ENCODE measurements around the gene CD79A. TPM values are rescaled to one million over a fixed set of nuclear protein-coding genes. Genes with fewer than 3 reads are reported as not detected.

The CD79A gene
- total RNA-seq: not detected in 2 replicates

DNA sequence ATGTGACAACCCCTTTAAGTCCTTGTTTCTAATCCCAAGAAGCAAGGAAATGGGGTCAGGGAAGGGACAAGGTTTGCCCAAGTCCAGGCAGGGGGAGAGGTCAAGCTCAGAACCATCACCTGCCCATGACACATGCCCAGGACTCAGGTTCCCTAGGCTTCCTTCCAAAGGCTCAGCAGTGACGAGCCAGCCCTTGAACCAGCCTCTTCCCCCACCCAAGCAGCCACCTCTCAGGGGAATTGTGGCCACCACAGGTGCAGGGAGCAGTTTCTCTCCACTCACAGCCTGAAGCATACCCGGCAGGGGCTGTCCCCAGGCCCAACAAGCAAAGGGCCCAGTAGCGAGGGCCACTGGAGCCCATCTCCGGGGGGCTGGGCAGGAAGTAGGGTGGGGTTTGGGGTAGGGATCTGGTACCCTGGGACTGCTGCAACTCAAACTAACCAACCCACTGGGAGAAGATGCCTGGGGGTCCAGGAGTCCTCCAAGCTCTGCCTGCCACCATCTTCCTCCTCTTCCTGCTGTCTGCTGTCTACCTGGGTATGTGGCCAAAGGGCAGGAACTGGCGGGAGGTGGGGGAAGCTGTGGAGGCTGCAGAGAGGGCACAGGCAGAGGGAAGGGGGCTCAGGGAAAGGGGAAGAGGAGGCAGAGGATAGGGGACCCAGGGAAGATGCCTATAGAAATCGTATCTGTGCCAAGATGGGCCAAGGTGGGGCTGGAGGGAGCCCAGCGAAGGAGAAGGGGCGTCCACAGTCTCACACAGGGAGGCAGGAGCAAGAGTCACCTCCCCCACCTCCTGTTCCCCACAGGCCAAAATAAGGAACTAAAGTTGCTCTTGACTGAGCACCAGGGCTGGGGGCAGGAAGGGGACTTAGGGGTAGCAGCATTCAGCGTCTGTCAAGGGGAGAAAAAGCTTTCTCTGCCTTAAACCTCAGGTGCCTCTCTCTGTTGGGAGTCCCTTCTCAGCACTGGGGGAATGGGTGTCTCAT, at the start of gene CD79A:
CD79A (plus strand) TSS at position 433 of the 986 bp plus-strand sequence; CDS start at position 459, 26 bp downstream.

DNA sequence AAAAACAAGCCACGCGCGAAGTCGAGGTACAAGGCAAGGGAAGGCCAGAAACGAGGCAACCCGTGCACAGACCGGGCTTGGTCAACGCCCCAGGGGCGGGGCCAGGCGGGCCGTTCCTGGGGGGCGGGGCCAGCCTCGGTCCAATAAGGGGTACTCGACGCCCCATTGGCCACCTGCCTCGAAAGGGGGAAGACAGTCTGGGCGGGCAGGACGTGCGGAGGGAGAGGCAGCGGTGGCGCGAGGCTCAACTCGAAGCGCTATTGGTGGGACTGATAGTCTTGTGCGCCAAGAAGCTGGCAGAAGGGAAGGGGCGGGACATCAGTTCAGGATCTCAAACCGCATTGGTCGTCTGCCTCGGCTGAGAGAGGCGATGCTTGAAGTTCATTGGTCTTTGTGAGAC, 32.5 kb upstream of the CD79A start, which contains the start of gene LYPD4:
LYPD4 (minus strand) TSS at position 83 of the 400 bp plus-strand sequence. CDS start 5,398 bp downstream, outside the sequence.

DNA sequence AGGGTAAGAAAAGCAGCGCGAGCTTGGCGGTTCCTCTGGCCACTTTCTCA, 32.3 kb upstream of the CD79A start, which contains the start of gene DMRTC2:
DMRTC2 (plus strand) TSS at position 42 of the 50 bp plus-strand sequence. CDS start 2,387 bp downstream, outside the sequence.

DNA sequence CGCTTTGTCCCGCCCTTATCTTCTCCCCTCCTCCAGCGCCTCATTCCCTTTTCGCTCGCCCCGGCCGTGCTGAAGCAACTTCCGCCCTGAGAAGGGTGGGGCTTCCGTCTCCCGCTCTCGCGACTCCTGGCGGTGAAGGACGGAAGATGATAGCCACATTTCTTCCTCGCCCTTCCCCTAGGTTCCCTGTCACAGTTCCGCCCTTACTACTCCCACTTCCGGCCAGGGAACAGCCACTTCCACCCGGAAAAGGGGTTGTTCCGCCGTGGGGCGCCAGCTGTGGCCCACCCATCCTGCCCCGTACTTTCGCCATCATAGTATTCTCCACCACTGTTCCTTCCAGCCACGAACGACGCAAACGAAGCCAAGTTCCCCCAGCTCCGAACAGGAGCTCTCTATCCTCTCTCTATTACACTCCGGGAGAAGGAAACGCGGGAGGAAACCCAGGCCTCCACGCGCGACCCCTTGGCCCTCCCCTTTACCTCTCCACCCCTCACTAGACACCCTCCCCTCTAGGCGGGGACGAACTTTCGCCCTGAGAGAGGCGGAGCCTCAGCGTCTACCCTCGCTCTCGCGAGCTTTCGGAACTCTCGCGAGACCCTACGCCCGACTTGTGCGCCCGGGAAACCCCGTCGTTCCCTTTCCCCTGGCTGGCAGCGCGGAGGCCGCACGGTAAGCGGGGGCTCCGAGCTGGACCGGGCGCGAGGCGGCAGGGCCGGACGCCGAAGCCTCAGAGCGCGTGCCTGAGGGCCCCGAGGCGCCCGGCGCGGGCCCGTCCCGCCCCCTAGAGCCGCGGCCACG, 17.3 kb upstream of the CD79A start, which contains the start of gene RPS19:
RPS19 (plus strand) TSS at position 638 of the 801 bp plus-strand sequence. CDS start 520 bp downstream, outside the sequence.

DNA sequence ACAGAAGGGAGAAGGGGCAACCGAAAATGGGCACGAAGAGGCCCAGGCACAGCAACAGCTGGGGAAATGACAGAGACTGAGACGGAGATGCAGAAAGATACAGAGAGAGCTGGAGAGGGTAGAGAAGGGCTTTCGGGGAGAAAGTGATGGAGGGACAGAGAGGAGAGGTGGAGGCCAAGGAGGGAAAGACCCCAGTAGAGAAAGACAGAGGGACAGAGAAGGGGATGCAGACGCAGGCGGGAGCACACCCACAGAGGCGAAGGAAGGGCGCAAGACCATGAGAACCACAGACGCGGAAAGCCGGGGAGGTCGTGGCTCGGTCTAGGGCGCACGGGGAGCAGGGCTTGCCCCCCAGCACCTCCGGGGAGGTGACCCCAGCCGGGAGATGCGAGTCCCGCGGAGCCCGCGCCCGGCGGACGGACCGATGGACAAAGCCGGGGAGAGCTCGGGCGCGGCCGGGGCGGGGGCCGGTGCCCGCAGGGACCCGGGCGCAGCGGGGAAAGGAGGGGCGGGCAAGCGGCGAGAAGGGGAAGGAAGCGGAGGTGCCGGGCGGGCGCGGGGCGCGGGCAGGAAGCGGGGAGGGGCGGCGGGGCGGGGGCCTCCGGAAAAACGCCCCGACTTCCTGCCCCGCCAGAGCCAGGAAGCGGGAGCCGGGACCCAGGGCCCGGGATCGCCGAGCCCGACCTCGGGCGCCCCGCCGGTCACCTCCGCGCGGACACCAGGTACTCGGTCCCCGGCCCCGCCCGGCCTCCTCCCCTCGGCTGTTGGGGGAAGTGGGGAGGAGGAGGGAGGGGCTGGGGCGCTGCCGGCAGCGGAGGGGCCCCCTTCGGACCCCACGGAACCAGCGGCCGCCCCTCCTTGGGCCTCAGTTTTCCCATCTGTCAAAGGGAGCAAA, 5.7 kb downstream of the CD79A start, which contains the start of gene ARHGEF1:
ARHGEF1 (plus strand) TSS at position 617 of the 895 bp plus-strand sequence. CDS start 4,899 bp downstream, outside the sequence.

DNA sequence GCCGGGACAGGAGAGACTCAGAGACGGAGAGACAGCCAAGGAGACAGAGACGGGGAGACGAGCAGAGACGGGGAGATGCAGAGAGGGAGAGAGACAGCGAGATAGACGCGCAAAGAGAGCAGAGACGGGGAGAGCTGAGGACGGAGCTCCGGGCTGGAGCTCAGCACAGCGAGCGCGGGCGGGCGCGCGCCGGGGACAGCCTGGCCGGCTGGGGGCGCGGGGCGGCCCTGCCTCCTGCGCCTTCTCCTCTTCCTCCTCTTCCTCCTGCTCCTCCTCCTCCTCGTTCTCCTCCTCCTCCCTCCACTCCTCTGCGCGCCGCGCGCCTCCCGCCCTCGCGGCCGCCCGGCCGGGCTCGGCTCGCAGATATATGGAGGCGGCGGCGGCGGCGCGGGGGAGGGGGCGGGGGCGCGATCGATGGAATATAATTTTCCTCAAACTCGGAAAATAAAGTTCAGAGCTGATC, 51.2 kb downstream of the CD79A start, which contains the start of gene ERFL:
ERFL (minus strand) TSS at position 229 of the 463 bp plus-strand sequence. CDS start 15,530 bp downstream, outside the sequence.

Other genes with a start within 250 kb of the CD79A start
- not detected in 2 replicates for gene CEACAM7, start 189.0 kb upstream of the CD79A start, total RNA-seq
- gene CEACAM5, start 168.7 kb upstream of the CD79A start, total RNA-seq: not detected in 2 replicates
- gene CEACAM6, start 121.7 kb upstream of the CD79A start, total RNA-seq: not detected in 2 replicates
- gene CEACAM3, start 80.7 kb upstream of the CD79A start, total RNA-seq: not detected in 2 replicates
- gene LYPD4, start 32.6 kb upstream of the CD79A start, total RNA-seq: not detected in 2 replicates
- not detected in 2 replicates for gene DMRTC2, start 32.2 kb upstream of the CD79A start, total RNA-seq
- gene RPS19, start 17.0 kb upstream of the CD79A start, total RNA-seq: 1,503 and 2,258 TPM in 2 replicates
- gene ARHGEF1, start 5.9 kb downstream of the CD79A start, total RNA-seq: 23.9 and 26.2 TPM in 2 replicates
- under 0.01 and 0.09 TPM in 2 replicates for gene ERFL, start 51.2 kb downstream of the CD79A start, total RNA-seq
- 312 and 378 TPM in 2 replicates for gene RABAC1, start 82.0 kb downstream of the CD79A start, total RNA-seq
- under 0.01 and 0.09 TPM in 2 replicates for gene ATP1A3, start 117.0 kb downstream of the CD79A start, total RNA-seq
- gene GRIK5, start 192.9 kb downstream of the CD79A start, total RNA-seq: not detected in 2 replicates
- 5.4 and 7.1 TPM in 2 replicates for gene ZNF574, start 198.9 kb downstream of the CD79A start, total RNA-seq

All from smooth muscle cell of bladder (primary cell).